GM18520 (cell line): Measurements from ENCODE around the gene C18orf54.
"Not testable (repeated sequence)": the region's sequence is repeated elsewhere in the genome, so short reads cannot be mapped to it uniquely, and the experiment has no call there.

ENCODE experiments used
- ATAC-seq: cut with Tn5 transposase; IDR thresholded peaks from one replicate; pipeline ENCODE4 v1.9.1; 2021; ENCODE audit not compliant: unreplicated experiment

Gene C18orf54

DNA sequence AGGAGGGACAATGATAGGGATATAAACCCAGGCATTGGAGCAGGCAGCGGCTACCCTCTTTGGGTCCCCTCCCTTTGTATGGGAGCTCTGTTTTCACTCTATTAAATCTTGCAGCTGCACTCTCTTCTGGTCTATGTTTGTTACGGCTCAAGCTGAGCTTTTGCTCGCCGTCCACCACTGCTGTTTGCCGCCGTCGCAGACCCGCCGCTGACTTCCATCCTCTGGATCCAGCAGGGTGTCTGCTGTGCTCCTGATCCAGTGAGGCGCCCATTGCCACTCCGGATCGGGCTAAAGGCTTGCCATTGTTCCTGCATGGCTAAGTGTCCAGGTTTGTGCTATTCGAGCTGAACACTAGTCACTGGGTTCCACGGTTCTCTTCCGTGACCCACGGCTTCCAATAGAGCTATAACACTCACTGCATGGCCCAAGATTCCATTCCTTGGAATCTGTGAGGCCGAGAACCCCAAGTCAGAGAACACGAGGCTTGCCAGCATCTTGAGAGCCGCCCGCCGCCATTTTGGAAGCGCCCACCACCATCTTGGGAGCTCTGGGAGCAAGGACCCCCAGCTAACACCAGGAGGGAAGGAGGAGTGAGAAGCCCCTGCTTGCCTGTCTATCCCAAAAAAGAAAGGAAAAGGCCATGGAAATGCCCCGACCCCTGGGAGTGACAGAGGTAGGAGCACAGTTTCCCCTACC is 29.2 kb downstream of the C18orf54 start:
- not testable (repeated sequence) for ATAC-seq

DNA sequence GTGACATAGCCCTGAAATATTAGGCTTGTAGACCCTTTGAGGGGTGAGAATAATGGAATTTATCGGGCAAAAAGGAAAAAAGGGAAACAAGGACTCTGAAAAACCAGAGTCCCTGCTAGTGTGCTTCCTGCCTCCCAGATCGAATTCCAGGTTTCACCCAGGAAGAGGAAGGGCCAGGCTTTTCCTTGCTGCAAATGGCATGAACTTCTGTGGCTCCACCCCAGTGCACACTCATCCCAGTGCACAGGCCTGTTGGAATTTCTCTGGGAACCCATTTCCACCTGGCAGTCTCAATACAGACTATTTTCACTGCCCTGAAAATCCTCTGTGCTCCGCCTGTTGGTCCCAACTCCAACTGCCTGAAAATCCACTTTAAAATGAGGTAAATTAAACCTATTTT is 29.9 kb downstream of the C18orf54 start:
- ATAC-seq, result no peak

DNA sequence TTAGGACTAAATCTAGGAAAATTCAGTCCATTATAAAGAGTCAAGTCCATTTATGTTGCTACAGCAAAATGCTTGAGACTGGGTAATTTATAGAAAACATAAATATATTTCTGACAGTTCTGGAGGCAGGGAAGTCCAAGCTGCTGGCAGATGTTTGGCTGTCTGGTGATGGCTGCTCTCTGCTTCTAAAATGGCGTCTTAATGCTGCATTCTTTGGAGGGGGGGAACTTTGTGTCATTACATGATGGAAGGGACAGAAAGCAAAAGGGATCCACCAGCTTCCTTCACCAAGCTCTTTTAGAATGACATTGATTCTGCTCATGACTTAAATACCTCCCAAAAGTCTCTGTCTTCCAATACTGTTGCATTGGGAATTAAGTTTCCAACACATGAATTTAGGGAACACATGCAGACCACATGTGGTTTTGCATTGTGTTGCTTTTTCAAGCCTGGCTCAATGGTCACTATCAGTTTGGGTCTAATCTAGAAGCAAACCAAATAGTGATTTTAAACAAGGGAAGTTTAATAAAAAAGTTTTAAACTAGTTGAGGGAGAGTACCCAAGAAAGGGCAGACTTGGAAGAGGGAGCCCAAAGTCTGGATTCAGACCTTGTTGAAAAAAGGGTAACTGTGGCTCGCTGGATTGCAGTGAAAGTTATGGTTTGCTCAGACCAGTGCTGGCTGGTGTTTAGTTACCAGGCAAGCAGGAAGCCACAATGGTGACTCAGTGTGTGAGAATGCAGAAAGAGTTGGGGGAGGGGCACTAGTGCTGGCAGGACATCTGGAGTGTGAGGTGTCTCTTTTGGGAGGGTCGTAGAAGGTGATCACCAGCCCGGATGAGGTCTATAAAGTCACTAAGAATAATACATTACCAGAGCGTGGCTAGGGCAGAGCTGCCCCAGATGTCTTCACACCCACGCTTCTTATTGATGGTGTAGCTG is 30.8 kb downstream of the C18orf54 start:
- ATAC-seq, result peak; percentile 91

DNA sequence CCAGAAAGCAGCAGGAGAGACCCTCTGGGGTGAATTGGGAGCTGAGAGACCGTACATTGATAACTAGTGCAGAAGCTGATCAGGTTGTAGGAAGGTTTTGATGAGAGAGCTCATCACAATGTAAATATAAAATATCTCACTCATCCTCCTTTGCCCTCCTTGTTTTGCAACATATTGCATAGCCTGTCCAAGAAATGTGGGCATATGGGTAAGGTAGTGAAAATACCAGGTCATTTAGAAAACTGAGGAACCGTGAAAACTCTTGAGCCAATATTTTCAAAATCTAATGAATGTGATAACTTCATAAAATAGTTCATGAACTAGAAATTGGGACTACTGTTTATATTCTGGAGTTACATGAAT is 31.4 kb downstream of the C18orf54 start:
- ATAC-seq, result no peak

DNA sequence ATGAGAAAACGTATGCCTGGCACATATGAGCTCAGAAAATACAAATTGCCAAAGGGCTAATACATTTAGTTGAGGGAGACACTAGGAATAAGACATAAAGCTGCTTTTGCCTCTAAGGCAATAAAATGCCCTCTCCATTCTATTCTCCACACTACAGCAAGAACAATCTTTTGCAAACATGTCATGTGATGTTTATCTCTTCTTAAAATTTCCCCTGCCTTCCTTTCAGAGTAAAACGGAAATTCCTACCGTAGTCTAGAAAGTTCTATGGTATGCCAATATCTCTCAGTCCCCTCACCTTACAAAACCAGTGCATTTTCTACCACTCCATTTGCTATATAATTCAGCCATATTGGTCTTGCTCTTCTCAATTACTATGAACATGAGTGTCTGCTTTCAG is 33.1 kb downstream of the C18orf54 start:
- no peak for ATAC-seq

GRCh38 chr18:54392543-54393023 is 34.9 kb downstream of the C18orf54 start:
- ATAC-seq, result peak; percentile 48

GRCh38 chr18:54393648-54394294 is 36.1 kb downstream of the C18orf54 start:
- ATAC-seq, result no peak

DNA sequence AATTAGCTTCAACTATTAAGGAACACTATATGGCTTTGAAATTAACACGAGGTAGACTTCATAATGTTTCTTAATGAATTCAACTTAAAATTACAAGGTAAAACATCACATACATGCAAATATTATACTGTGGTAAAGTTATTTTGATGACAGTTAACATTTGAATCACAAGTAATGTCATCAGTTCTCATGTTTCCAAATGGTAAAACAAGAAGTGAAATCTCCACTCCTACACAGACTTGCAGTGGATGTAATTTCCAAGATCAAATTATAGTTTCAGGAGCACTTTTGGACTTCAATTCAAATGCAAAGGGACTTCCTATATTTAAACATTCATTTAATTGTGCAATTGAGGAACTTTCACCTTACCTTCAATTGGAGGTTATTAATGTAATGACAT is 39.1 kb downstream of the C18orf54 start:
- no peak for ATAC-seq

GRCh38 chr18:54405290-54405689 is 47.6 kb downstream of the C18orf54 start:
- no peak for ATAC-seq

GRCh38 chr18:54411781-54412180 is 54.1 kb downstream of the C18orf54 start:
- no peak for ATAC-seq

- ATAC-seq, result no peak
Measured at GRCh38 chr18:54415086-54415485, 57.4 kb downstream of the C18orf54 start.

- no peak for ATAC-seq
Measured at GRCh38 chr18:54416436-54416835, 58.7 kb downstream of the C18orf54 start.

GRCh38 chr18:54423831-54424230 is 66.1 kb downstream of the C18orf54 start:
- ATAC-seq, result no peak

GRCh38 chr18:54426085-54426665 is 68.5 kb downstream of the C18orf54 start:
- no peak for ATAC-seq
